ENCODE measurements around the gene CPOX. TPM values are rescaled to one million over a fixed set of nuclear protein-coding genes. Genes with fewer than 3 reads are reported as not detected.

CPOX gene
- total and polyA plus RNA-seq, 10 of the 15 experiments (the other 5 are each of a cell fraction or from before 2014, with no cell fraction given), result 40.7 to 72.6 (median 64.5) TPM

DNA sequence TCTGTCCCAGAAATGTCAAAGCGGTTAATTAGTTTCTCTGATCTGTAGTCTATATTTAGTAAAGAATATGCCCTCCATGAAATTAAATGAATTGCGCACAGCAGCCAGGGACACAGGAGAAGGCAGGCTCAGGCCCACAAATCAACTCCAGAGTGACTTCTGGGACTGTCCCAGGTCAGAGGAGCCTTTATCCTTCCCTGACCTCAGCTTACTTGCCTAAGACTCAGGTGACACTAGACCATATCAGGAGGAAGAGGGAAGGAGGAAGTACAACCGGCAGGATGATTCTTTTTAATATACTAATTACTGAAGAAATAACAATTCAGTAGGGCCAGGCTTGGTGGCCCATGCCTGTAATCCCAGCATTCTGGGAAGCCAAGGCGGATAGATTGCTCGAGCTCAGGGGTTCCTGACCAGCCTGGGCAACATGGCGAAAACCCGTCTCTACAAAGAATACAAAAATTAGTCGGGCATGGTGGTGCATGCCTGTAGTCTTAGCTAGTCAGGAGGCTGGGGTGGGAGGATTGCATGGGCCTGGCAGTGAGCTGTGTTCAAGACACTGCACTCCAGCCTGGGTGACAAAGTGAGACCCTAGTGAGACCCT is 63.5 kb downstream of the CPOX start:
- peak overlapping the region; percentile 64 for H3K9ac ChIP-seq (ENCODE audit: control insufficient read depth, insufficient read depth, low read length)
- SMC1A ChIA-PET (ENCODE audit: uncharacterized antibody, unreplicated experiment), result interaction anchor here (0.8 to 3.4 kb wide), 10 partner anchors 9 to 43 kb away, joined by 3 to 47 read pairs (median 4); no protein-coding TSS in a partner anchor
- no peak for DNase-seq (ENCODE audit: low read depth, low spot score)
- no peaks in the 10 kb centered on the region for H4K20me1 ChIP-seq (ENCODE audit: control insufficient read depth, insufficient read depth)
- BruUV-seq (replicated peaks), result no TSS peak
- H2AFZ ChIP-seq (ENCODE audit: control insufficient read depth, low read depth, low read length), result no peak overlapping the region
- H3K4me1 ChIP-seq (ENCODE audit: control insufficient read depth, insufficient read depth, low read length), result peaks cover 12% of the 10 kb centered on the region; the same call in 1 of the 2 replicates
- in situ Hi-C loops (cut with MboI), result loop anchor here (5.0 kb wide), 1 partner anchor 32 kb away; no protein-coding TSS in a partner anchor
- RAD21 ChIA-PET (ENCODE audit: unreplicated experiment), result interaction anchor here (0.7 to 3.4 kb wide), 9 partner anchors 11 to 62 kb away, joined by 3 to 29 read pairs (median 5); no protein-coding TSS in a partner anchor
- H3K27me3 ChIP-seq (replicated peaks in 1 of 2; ENCODE audit: control insufficient read depth in 2 of 2, insufficient read depth in 2 of 2, low read length in 1 of 2), result no peaks in the 10 kb centered on the region
- CTCF ChIA-PET, result interaction anchor here (1.1 to 1.6 kb wide), 3 partner anchors 32 to 42 kb away, joined by 4 read pairs; no protein-coding TSS in a partner anchor
- H3K4me2 ChIP-seq (ENCODE audit: control insufficient read depth, insufficient read depth), result peak overlapping the region; percentile 92
- intact Hi-C loops (cut with micrococcal nuclease; ENCODE audit: unreplicated experiment), result loop anchor here (2.0 to 5.0 kb wide), 3 partner anchors 63 to 202 kb away; partner anchors contain the start of gene CPOX
- 46% methylated on average over 8 of the region's 8 CpGs for WGBS (ENCODE audit: insufficient coverage, insufficient replicate concordance, low lambda C conversion rate, missing lambda C conversion rate)
- H3K27ac ChIP-seq (ENCODE audit: control insufficient read depth, insufficient read depth), result peak overlapping the region; percentile 97
- H3K4me3 ChIP-seq, result peak overlapping the region; percentile 81
- POLR2A ChIA-PET, result interaction anchor here (0.8 to 2.0 kb wide), 7 partner anchors 9 to 42 kb away, joined by 3 to 9 read pairs (median 5); no protein-coding TSS in a partner anchor
- H3K79me2 ChIP-seq (ENCODE audit: control insufficient read depth, insufficient read depth, low read length), result peaks cover 100% of the 10 kb centered on the region
- H3K9me3 ChIP-seq (replicated peaks; ENCODE audit: control insufficient read depth, insufficient read depth, low read length), result no peaks in the 10 kb centered on the region
- peaks cover 3 to 7% of the 10 kb centered on the region in 2 experiments; a peak in 3 of 4 replicates for H3K36me3 ChIP-seq (ENCODE audit: control insufficient read depth in 2 of 2, insufficient read depth in 2 of 2, low read length in 1 of 2)
- peak; percentile 32 for ATAC-seq
- no peak for FAIRE-seq
- TF ChIP-seq, protein P1, sequence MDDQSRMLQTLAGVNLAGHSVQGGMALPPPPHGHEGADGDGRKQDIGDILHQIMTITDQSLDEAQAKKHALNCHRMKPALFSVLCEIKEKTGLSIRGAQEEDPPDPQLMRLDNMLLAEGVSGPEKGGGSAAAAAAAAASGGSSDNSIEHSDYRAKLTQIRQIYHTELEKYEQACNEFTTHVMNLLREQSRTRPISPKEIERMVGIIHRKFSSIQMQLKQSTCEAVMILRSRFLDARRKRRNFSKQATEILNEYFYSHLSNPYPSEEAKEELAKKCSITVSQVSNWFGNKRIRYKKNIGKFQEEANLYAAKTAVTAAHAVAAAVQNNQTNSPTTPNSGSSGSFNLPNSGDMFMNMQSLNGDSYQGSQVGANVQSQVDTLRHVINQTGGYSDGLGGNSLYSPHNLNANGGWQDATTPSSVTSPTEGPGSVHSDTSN (IDR thresholded peaks at IDR 0.05; ENCODE audit: insufficient replicate concordance, low read depth, low read length), result no peak
- peak; percentile 43; the same call in 1 of the 2 replicates for TF ChIP-seq IKZF1 (conservative IDR thresholded peaks at IDR 0.05)
- TF ChIP-seq POU2F2 (IDR thresholded peaks at IDR 0.05; ENCODE audit: borderline replicate concordance, low read depth, low read length), result no peak; the same call in 2 of the 3 replicates
- no peak for TF ChIP-seq GABPA (IDR thresholded peaks at IDR 0.05; ENCODE audit: low read depth)
- peak; percentile 49; the same call in 1 of the 2 replicates for TF ChIP-seq ZBED1 (IDR thresholded peaks at IDR 0.05; ENCODE audit: borderline replicate concordance)
- TF ChIP-seq ZNF622 (IDR thresholded peaks at IDR 0.05), result no peak
- peak; percentile 73 for TF ChIP-seq POLR2AphosphoS5 (IDR thresholded peaks at IDR 0.05; ENCODE audit: low read length)
- TF ChIP-seq, protein P2, sequence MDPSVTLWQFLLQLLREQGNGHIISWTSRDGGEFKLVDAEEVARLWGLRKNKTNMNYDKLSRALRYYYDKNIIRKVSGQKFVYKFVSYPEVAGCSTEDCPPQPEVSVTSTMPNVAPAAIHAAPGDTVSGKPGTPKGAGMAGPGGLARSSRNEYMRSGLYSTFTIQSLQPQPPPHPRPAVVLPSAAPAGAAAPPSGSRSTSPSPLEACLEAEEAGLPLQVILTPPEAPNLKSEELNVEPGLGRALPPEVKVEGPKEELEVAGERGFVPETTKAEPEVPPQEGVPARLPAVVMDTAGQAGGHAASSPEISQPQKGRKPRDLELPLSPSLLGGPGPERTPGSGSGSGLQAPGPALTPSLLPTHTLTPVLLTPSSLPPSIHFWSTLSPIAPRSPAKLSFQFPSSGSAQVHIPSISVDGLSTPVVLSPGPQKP (IDR thresholded peaks at IDR 0.05; ENCODE audit: low read depth, low read length), result no peak
- TF ChIP-seq, protein P3, sequence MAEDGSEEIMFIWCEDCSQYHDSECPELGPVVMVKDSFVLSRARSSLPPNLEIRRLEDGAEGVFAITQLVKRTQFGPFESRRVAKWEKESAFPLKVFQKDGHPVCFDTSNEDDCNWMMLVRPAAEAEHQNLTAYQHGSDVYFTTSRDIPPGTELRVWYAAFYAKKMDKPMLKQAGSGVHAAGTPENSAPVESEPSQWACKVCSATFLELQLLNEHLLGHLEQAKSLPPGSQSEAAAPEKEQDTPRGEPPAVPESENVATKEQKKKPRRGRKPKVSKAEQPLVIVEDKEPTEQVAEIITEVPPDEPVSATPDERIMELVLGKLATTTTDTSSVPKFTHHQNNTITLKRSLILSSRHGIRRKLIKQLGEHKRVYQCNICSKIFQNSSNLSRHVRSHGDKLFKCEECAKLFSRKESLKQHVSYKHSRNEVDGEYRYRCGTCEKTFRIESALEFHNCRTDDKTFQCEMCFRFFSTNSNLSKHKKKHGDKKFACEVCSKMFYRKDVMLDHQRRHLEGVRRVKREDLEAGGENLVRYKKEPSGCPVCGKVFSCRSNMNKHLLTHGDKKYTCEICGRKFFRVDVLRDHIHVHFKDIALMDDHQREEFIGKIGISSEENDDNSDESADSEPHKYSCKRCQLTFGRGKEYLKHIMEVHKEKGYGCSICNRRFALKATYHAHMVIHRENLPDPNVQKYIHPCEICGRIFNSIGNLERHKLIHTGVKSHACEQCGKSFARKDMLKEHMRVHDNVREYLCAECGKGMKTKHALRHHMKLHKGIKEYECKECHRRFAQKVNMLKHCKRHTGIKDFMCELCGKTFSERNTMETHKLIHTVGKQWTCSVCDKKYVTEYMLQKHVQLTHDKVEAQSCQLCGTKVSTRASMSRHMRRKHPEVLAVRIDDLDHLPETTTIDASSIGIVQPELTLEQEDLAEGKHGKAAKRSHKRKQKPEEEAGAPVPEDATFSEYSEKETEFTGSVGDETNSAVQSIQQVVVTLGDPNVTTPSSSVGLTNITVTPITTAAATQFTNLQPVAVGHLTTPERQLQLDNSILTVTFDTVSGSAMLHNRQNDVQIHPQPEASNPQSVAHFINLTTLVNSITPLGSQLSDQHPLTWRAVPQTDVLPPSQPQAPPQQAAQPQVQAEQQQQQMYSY (CRISPR knock-in tag; IDR thresholded peaks at IDR 0.05), result no peak
- TF ChIP-seq, protein P4, sequence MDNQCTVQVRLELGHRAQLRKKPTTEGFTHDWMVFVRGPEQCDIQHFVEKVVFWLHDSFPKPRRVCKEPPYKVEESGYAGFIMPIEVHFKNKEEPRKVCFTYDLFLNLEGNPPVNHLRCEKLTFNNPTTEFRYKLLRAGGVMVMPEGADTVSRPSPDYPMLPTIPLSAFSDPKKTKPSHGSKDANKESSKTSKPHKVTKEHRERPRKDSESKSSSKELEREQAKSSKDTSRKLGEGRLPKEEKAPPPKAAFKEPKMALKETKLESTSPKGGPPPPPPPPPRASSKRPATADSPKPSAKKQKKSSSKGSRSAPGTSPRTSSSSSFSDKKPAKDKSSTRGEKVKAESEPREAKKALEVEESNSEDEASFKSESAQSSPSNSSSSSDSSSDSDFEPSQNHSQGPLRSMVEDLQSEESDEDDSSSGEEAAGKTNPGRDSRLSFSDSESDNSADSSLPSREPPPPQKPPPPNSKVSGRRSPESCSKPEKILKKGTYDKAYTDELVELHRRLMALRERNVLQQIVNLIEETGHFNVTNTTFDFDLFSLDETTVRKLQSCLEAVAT (IDR thresholded peaks at IDR 0.05), result peak; percentile 94
- TF ChIP-seq HDGF (IDR thresholded peaks at IDR 0.05), result peak; percentile 34; the same call in 1 of the 2 replicates
- 0 out of 2 replicates have a peak, but pooled peaks have one; percentile 18 for TF ChIP-seq EED (IDR thresholded peaks at IDR 0.05; ENCODE audit: low read depth)
- peak; percentile 14; the same call in 1 of the 2 replicates for TF ChIP-seq SPI1 (IDR thresholded peaks at IDR 0.05; ENCODE audit: borderline replicate concordance, insufficient read depth, low read depth, low read length)
- no peak for TF ChIP-seq EZH2 (IDR thresholded peaks at IDR 0.05; ENCODE audit: borderline replicate concordance, control insufficient read depth, low read depth, low read length)
- peak; percentile 56; the same call in 1 of the 2 replicates for TF ChIP-seq MXI1 (IDR thresholded peaks at IDR 0.05; ENCODE audit: low read depth, low read length)

Measured in GM12878 (cell line).